ENCODE measurements around the gene CHCHD3.

DNA sequence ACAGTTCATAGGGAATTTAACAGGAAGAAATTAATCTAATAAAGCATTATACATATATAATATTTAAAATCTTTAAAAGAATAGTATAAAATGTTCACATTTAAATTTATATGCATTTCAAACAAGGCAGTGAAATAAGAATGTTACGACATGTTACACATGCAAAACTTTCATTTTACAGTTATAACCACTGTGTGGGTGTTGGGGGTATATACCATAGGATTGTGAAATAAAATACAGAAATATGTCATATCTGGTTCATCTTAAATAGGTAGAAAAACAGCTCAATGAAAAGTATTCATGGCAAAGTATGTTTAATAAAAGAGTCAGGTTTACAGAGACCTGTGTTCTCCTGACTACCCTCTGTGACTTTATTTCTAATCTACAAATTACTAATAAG, 45.6 kb downstream of the CHCHD3 start:
- TF ChIP-seq, protein P1, sequence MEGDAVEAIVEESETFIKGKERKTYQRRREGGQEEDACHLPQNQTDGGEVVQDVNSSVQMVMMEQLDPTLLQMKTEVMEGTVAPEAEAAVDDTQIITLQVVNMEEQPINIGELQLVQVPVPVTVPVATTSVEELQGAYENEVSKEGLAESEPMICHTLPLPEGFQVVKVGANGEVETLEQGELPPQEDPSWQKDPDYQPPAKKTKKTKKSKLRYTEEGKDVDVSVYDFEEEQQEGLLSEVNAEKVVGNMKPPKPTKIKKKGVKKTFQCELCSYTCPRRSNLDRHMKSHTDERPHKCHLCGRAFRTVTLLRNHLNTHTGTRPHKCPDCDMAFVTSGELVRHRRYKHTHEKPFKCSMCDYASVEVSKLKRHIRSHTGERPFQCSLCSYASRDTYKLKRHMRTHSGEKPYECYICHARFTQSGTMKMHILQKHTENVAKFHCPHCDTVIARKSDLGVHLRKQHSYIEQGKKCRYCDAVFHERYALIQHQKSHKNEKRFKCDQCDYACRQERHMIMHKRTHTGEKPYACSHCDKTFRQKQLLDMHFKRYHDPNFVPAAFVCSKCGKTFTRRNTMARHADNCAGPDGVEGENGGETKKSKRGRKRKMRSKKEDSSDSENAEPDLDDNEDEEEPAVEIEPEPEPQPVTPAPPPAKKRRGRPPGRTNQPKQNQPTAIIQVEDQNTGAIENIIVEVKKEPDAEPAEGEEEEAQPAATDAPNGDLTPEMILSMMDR (IDR thresholded peaks at IDR 0.05), result no peak
- no peak for TF ChIP-seq EP300 (IDR thresholded peaks at IDR 0.05)
- no peak for TF ChIP-seq POLR2AphosphoS5 (IDR thresholded peaks at IDR 0.05)
- TF ChIP-seq POLR2A (IDR thresholded peaks at IDR 0.05), result no peak
